ENCODE data around the gene USHBP1.

The USHBP1 gene

GRCh38 chr19:17294051-17294891 is 29.7 kb upstream of the USHBP1 start:
- Histone ChIP-seq H3K27ac (ENCODE audit: low read length) (no peak overlapping the region), H3K4me3 (ENCODE audit: low read length in 2 of 2) (no peak overlapping the region), H3K36me3 (ENCODE audit: control insufficient read depth in 2 of 2, insufficient read depth in 2 of 2, low read length in 2 of 2) (peaks cover 3 to 10% of the 10 kb centered on the region in 2 donors), H3K27me3 (ENCODE audit: control insufficient read depth in 1 of 2, insufficient read depth in 2 of 2, low read length in 2 of 2) (no peaks in the 10 kb centered on the region), H3K9ac (ENCODE audit: low read length in 2 of 2) (no peak overlapping the region), H3K4me1 (ENCODE audit: control insufficient read depth, insufficient read depth, low read length) (peaks cover 9% of the 10 kb centered on the region), H3K9me3 (ENCODE audit: control insufficient read depth in 2 of 2, low read length in 2 of 2) (no peaks in the 10 kb centered on the region)

- peaks cover 9% of the 10 kb centered on the region for H3K4me1 ChIP-seq (ENCODE audit: control insufficient read depth, insufficient read depth, low read length)
- H3K27ac ChIP-seq (ENCODE audit: low read length): no peak overlapping the region
- no peaks in the 10 kb centered on the region for H3K27me3 ChIP-seq (ENCODE audit: control insufficient read depth in 1 of 2, insufficient read depth in 2 of 2, low read length in 2 of 2)
- H3K9me3 ChIP-seq (ENCODE audit: control insufficient read depth in 2 of 2, low read length in 2 of 2): no peaks in the 10 kb centered on the region
- H3K9ac ChIP-seq (ENCODE audit: low read length in 2 of 2): no peak overlapping the region
- peaks cover 3 to 8% of the 10 kb centered on the region in 2 donors for H3K36me3 ChIP-seq (ENCODE audit: control insufficient read depth in 2 of 2, insufficient read depth in 2 of 2, low read length in 2 of 2)
- no peak overlapping the region for H3K4me3 ChIP-seq (ENCODE audit: low read length in 2 of 2)
Measured at GRCh38 chr19:17293605-17294004, 29.1 kb upstream of the USHBP1 start.

GRCh38 chr19:17292301-17293074 is 27.9 kb upstream of the USHBP1 start:
- H3K36me3 ChIP-seq (ENCODE audit: control insufficient read depth in 2 of 2, insufficient read depth in 2 of 2, low read length in 2 of 2): peaks cover 0 to 4% of the 10 kb centered on the region in 2 donors
- H3K9me3 ChIP-seq (ENCODE audit: control insufficient read depth in 2 of 2, low read length in 2 of 2): no peaks in the 10 kb centered on the region
- peak overlapping the region in 1 of 2 donors; percentile 36 for H3K9ac ChIP-seq (ENCODE audit: low read length in 2 of 2)
- H3K27me3 ChIP-seq (ENCODE audit: control insufficient read depth in 1 of 2, insufficient read depth in 2 of 2, low read length in 2 of 2): no peaks in the 10 kb centered on the region
- no peak overlapping the region for H3K27ac ChIP-seq (ENCODE audit: low read length)
- H3K4me1 ChIP-seq (ENCODE audit: control insufficient read depth, insufficient read depth, low read length): peaks cover 9% of the 10 kb centered on the region
- peak overlapping the region; percentile 49 to 71 for H3K4me3 ChIP-seq (ENCODE audit: low read length in 2 of 2)

- Histone ChIP-seq H3K27ac (ENCODE audit: low read length) (no peak overlapping the region), H3K9ac (ENCODE audit: low read length in 2 of 2) (no peak overlapping the region), H3K4me1 (ENCODE audit: control insufficient read depth, insufficient read depth, low read length) (peaks cover 9% of the 10 kb centered on the region), H3K9me3 (ENCODE audit: control insufficient read depth in 2 of 2, low read length in 2 of 2) (no peaks in the 10 kb centered on the region), H3K27me3 (ENCODE audit: control insufficient read depth in 1 of 2, insufficient read depth in 2 of 2, low read length in 2 of 2) (no peaks in the 10 kb centered on the region), H3K4me3 (ENCODE audit: low read length in 2 of 2) (no peak overlapping the region), H3K36me3 (ENCODE audit: control insufficient read depth in 2 of 2, insufficient read depth in 2 of 2, low read length in 2 of 2) (peaks cover 0 to 1% of the 10 kb centered on the region in 2 donors)
Measured at GRCh38 chr19:17289489-17289888, 24.9 kb upstream of the USHBP1 start.

GRCh38 chr19:17286752-17287151 is 22.2 kb upstream of the USHBP1 start:
- H3K27ac ChIP-seq (ENCODE audit: low read length): no peak overlapping the region
- no peaks in the 10 kb centered on the region for H3K9me3 ChIP-seq (ENCODE audit: control insufficient read depth in 2 of 2, low read length in 2 of 2)

GRCh38 chr19:17286263-17286662 is 21.7 kb upstream of the USHBP1 start:
- Histone ChIP-seq H3K9me3 (ENCODE audit: control insufficient read depth in 2 of 2, low read length in 2 of 2) (no peaks in the 10 kb centered on the region), H3K36me3 (ENCODE audit: control insufficient read depth in 2 of 2, insufficient read depth in 2 of 2, low read length in 2 of 2) (no peaks in the 10 kb centered on the region), H3K27ac (ENCODE audit: low read length) (no peak overlapping the region), H3K27me3 (ENCODE audit: control insufficient read depth in 1 of 2, insufficient read depth in 2 of 2, low read length in 2 of 2) (peaks cover 8 to 17% of the 10 kb centered on the region in 2 donors), H3K4me1 (ENCODE audit: control insufficient read depth, insufficient read depth, low read length) (peaks cover 17% of the 10 kb centered on the region), H3K4me3 (ENCODE audit: low read length in 2 of 2) (no peak overlapping the region), H3K9ac (ENCODE audit: low read length in 2 of 2) (no peak overlapping the region)

More at GRCh38 chr19:17286752-17287151, 22.2 kb upstream of the USHBP1 start:
- H3K27me3 ChIP-seq (ENCODE audit: control insufficient read depth in 1 of 2, insufficient read depth in 2 of 2, low read length in 2 of 2): peaks cover 4 to 12% of the 10 kb centered on the region in 2 donors
- peaks cover 13% of the 10 kb centered on the region for H3K4me1 ChIP-seq (ENCODE audit: control insufficient read depth, insufficient read depth, low read length)
- no peaks in the 10 kb centered on the region for H3K36me3 ChIP-seq (ENCODE audit: control insufficient read depth in 2 of 2, insufficient read depth in 2 of 2, low read length in 2 of 2)
- no peak overlapping the region for H3K9ac ChIP-seq (ENCODE audit: low read length in 2 of 2)
- no peak overlapping the region for H3K4me3 ChIP-seq (ENCODE audit: low read length in 2 of 2)

GRCh38 chr19:17285415-17286135 is 21.0 kb upstream of the USHBP1 start:
- no peaks in the 10 kb centered on the region for H3K9me3 ChIP-seq (ENCODE audit: control insufficient read depth in 2 of 2, low read length in 2 of 2)
- H3K27me3 ChIP-seq (ENCODE audit: control insufficient read depth in 1 of 2, insufficient read depth in 2 of 2, low read length in 2 of 2): peaks cover 8 to 18% of the 10 kb centered on the region in 2 donors
- H3K9ac ChIP-seq (ENCODE audit: low read length in 2 of 2): no peak overlapping the region
- no peaks in the 10 kb centered on the region for H3K36me3 ChIP-seq (ENCODE audit: control insufficient read depth in 2 of 2, insufficient read depth in 2 of 2, low read length in 2 of 2)
- no peak overlapping the region for H3K4me3 ChIP-seq (ENCODE audit: low read length in 2 of 2)
- peaks cover 17% of the 10 kb centered on the region for H3K4me1 ChIP-seq (ENCODE audit: control insufficient read depth, insufficient read depth, low read length)
- H3K27ac ChIP-seq (ENCODE audit: low read length): no peak overlapping the region

GRCh38 chr19:17283504-17283996 is 19.0 kb upstream of the USHBP1 start:
- Histone ChIP-seq H3K27me3 (ENCODE audit: control insufficient read depth in 1 of 2, insufficient read depth in 2 of 2, low read length in 2 of 2) (peaks cover 8 to 18% of the 10 kb centered on the region in 2 donors), H3K27ac (ENCODE audit: low read length) (no peak overlapping the region), H3K4me3 (ENCODE audit: low read length in 2 of 2) (no peak overlapping the region), H3K9me3 (ENCODE audit: control insufficient read depth in 2 of 2, low read length in 2 of 2) (no peaks in the 10 kb centered on the region), H3K36me3 (ENCODE audit: control insufficient read depth in 2 of 2, insufficient read depth in 2 of 2, low read length in 2 of 2) (peaks cover 0 to 3% of the 10 kb centered on the region in 2 donors), H3K4me1 (ENCODE audit: control insufficient read depth, insufficient read depth, low read length) (peaks cover 17% of the 10 kb centered on the region), H3K9ac (ENCODE audit: low read length in 2 of 2) (no peak overlapping the region)

- Histone ChIP-seq H3K27me3 (ENCODE audit: control insufficient read depth in 1 of 2, insufficient read depth in 2 of 2, low read length in 2 of 2) (peaks cover 8 to 18% of the 10 kb centered on the region in 2 donors), H3K4me3 (ENCODE audit: low read length in 2 of 2) (peak overlapping the region; percentile 40 to 69), H3K9me3 (ENCODE audit: control insufficient read depth in 2 of 2, low read length in 2 of 2) (no peaks in the 10 kb centered on the region), H3K9ac (ENCODE audit: low read length in 2 of 2) (no peak overlapping the region), H3K4me1 (ENCODE audit: control insufficient read depth, insufficient read depth, low read length) (peaks cover 17% of the 10 kb centered on the region), H3K36me3 (ENCODE audit: control insufficient read depth in 2 of 2, insufficient read depth in 2 of 2, low read length in 2 of 2) (peaks cover under 1 to 4% of the 10 kb centered on the region in 2 donors), H3K27ac (ENCODE audit: low read length) (no peak overlapping the region)
Measured at GRCh38 chr19:17282488-17283125, 18.1 kb upstream of the USHBP1 start.
